Osteoblast (primary cell): Measurements from ENCODE around the gene TPRN. TPM values are rescaled to one million over a fixed set of nuclear protein-coding genes. Genes with fewer than 3 reads are reported as not detected.

Experiments
- DNase-seq: peaks from one replicate; pipeline ENCODE4 v3.0.0; 2011; ENCODE audit warnings: low spot score, mixed read lengths; ENCODE audit not compliant: insufficient read length; ENCODE audit errors: missing footprints
- H2AFZ ChIP-seq: 2 replicates; pipeline ENCODE4 v1.6.0; 2011; ENCODE audit warnings: mild to moderate bottlenecking, low read length
- H3K27ac ChIP-seq: 2 replicates; pipeline ENCODE4 v1.5.1; 2011; ENCODE audit warnings: mild to moderate bottlenecking, low read depth, low read length, moderate library complexity
- H3K27me3 ChIP-seq: 2 replicates; pipeline ENCODE4 v1.6.0; 2012; ENCODE audit warnings: mild to moderate bottlenecking, control low read depth, inconsistent platforms, low read length, moderate library complexity; ENCODE audit not compliant: insufficient read depth
- H3K36me3 ChIP-seq: 2 replicates; pipeline ENCODE4 v1.5.1; 2011; ENCODE audit warnings: mild to moderate bottlenecking, low read length, control low read depth, moderate library complexity; ENCODE audit not compliant: insufficient read depth
- H3K4me1 ChIP-seq: 2 replicates; pipeline ENCODE4 v1.5.1; 2011; ENCODE audit warnings: mild to moderate bottlenecking, low read length, control low read depth, moderate library complexity; ENCODE audit not compliant: insufficient read depth
- H3K4me2 ChIP-seq: 2 replicates; pipeline ENCODE4 v1.6.0; 2011; ENCODE audit warnings: mild to moderate bottlenecking, low read length; ENCODE audit not compliant: insufficient read depth
- H3K4me3 ChIP-seq: fragments of 200-600 bp; sonication (generic); 3 replicates; pipeline ENCODE4 v1.5.1; 2012; ENCODE audit warnings: mild to moderate bottlenecking, low read length, inconsistent platforms; ENCODE audit not compliant: insufficient read depth
- H3K79me2 ChIP-seq: 2 replicates; pipeline ENCODE4 v1.6.0; 2012; ENCODE audit warnings: mild to moderate bottlenecking, low read length, control low read depth, inconsistent platforms; ENCODE audit not compliant: insufficient read depth
- H3K9me3 ChIP-seq: 2 replicates; pipeline ENCODE4 v1.5.1; 2011; ENCODE audit warnings: low read depth, low read length, control low read depth
- H4K20me1 ChIP-seq: 2 replicates; pipeline ENCODE4 v1.6.0; 2012; ENCODE audit warnings: mild to moderate bottlenecking, low read length, control low read depth; ENCODE audit not compliant: insufficient read depth
- CTCF ChIP-seq: IDR thresholded peaks from 2 replicates; pipeline ENCODE4 v1.5.1; 2011; ENCODE audit warnings: mild to moderate bottlenecking, low read depth, low read length, moderate library complexity; ENCODE audit errors: extremely low read depth
- total RNA-seq: library from RNA; depleted of rRNA; stranded (reverse); fragments of >200 nt; gene quantifications from 2 replicates; pipeline ENCODE4 v1.2.3, GENCODE V29; 2012

TPRN gene
- total RNA-seq, 1 donor, result 10.5 TPM

- Histone ChIP-seq H4K20me1 (no peaks in the 10 kb centered on the region), H3K36me3 (no peaks in the 10 kb centered on the region), H3K4me1 (peaks cover 23% of the 10 kb centered on the region), H3K9me3 (no peaks in the 10 kb centered on the region), H2AFZ (no peak overlapping the region), H3K27me3 (no peaks in the 10 kb centered on the region), H3K4me2 (peak overlapping the region; percentile 43), H3K27ac (no peak overlapping the region), H3K4me3 (peak overlapping the region; percentile 57), H3K79me2 (no peaks in the 10 kb centered on the region)
- TF ChIP-seq CTCF, result no peak
- DNase-seq, result no peak
Measured at GRCh38 chr9:137221506-137222111, 21.1 kb upstream of the TPRN start.

- H4K20me1 ChIP-seq, result no peaks in the 10 kb centered on the region
- H3K36me3 ChIP-seq, result no peaks in the 10 kb centered on the region
- TF ChIP-seq CTCF, result no peak
- no peaks in the 10 kb centered on the region for H3K27me3 ChIP-seq
- H3K4me2 ChIP-seq, result no peak overlapping the region
- H3K9me3 ChIP-seq, result no peaks in the 10 kb centered on the region
- no peak overlapping the region for H2AFZ ChIP-seq
- H3K4me1 ChIP-seq, result peaks cover 24% of the 10 kb centered on the region
- no peaks in the 10 kb centered on the region for H3K79me2 ChIP-seq
- H3K4me3 ChIP-seq, result no peak overlapping the region
- H3K27ac ChIP-seq, result no peak overlapping the region
- no peak for DNase-seq
Measured at GRCh38 chr9:137221095-137221505, 20.6 kb upstream of the TPRN start.

- H4K20me1 ChIP-seq, result no peaks in the 10 kb centered on the region
- no peak for DNase-seq
- H3K27ac ChIP-seq, result no peak overlapping the region
- no peak overlapping the region for H3K4me2 ChIP-seq
- H3K27me3 ChIP-seq, result no peaks in the 10 kb centered on the region
- H3K4me3 ChIP-seq, result no peak overlapping the region
- no peaks in the 10 kb centered on the region for H3K79me2 ChIP-seq
- H2AFZ ChIP-seq, result no peak overlapping the region
- TF ChIP-seq CTCF, result no peak
- H3K4me1 ChIP-seq, result peaks cover 24% of the 10 kb centered on the region
- no peaks in the 10 kb centered on the region for H3K36me3 ChIP-seq
- no peaks in the 10 kb centered on the region for H3K9me3 ChIP-seq
Measured at GRCh38 chr9:137220317-137221094, 20.0 kb upstream of the TPRN start.

GRCh38 chr9:137219757-137220316 is 19.3 kb upstream of the TPRN start:
- Histone ChIP-seq H3K4me2 (no peak overlapping the region), H3K9me3 (no peaks in the 10 kb centered on the region), H3K27ac (no peak overlapping the region), H3K27me3 (no peaks in the 10 kb centered on the region), H3K79me2 (no peaks in the 10 kb centered on the region), H4K20me1 (no peaks in the 10 kb centered on the region), H3K36me3 (no peaks in the 10 kb centered on the region), H2AFZ (no peak overlapping the region), H3K4me3 (no peak overlapping the region), H3K4me1 (peaks cover 24% of the 10 kb centered on the region)
- TF ChIP-seq CTCF, result no peak
- no peak for DNase-seq
